ENCODE data around the gene GID8.
A peak's percentile ranks its signal among the peaks of the same experiment; 100 is the strongest.

- TF ChIP-seq EZH2 (IDR thresholded peaks at IDR 0.05; ENCODE audit: low read depth, unreplicated experiment) (no peak), CTCF (conservative IDR thresholded peaks at IDR 0.05; ENCODE audit: low read depth in 2 of 2) (peak in 1 of 2 experiments; percentile 31; a peak in 3 of 4 replicates), CREB1 (CRISPR knock-in tag; IDR thresholded peaks at IDR 0.05; ENCODE audit: low read depth) (peak; percentile 73), ZNF331 (CRISPR knock-in tag; IDR thresholded peaks at IDR 0.05; ENCODE audit: low read depth) (no peak), EZH2phosphoT487 (IDR thresholded peaks at IDR 0.05; ENCODE audit: unreplicated experiment) (no peak)
Measured at GRCh38 chr20:62900692-62901584, 37.0 kb upstream of the GID8 start.

Data from GM23338 (cell line).